IMR-90 (cell line): ENCODE data around the gene ATP1A4. TPM values are rescaled to one million over a fixed set of nuclear protein-coding genes. Genes with fewer than 3 reads are reported as not detected.

ENCODE experiments used
- ATAC-seq: fragments of 200-7000 bp; cut with Tn5 transposase; 2 replicates; pipeline ENCODE4 v1.9.1; 2020; ENCODE audit warnings: low read depth, mild to moderate bottlenecking, moderate library complexity
- BruUV-seq: library from RNA; stranded (reverse); fragments of 400-500 nt; replicated peaks from 2 replicates; lab custom pipeline; 2021; lab: Mats Ljungman, UMichigan
- CTCF ChIA-PET: fragments of 300-600 bp; formaldehyde crosslinking; extraction: SDS; loops from one replicate; lab custom pipeline; 2021; ENCODE audit warnings: antibody characterized with exemption; lab: Yijun Ruan, JAX
- POLR2A ChIA-PET: fragments of 300-600 bp; sonication (Branson Sonifier 250); formaldehyde crosslinking; loops from one replicate; lab custom pipeline; 2022; ENCODE audit warnings: antibody characterized with exemption; ENCODE audit not compliant: unreplicated experiment; lab: Charles Lee
- DNase-seq: peaks from one replicate; pipeline ENCODE4 v3.0.0; 2013
- H2AFZ ChIP-seq: replicated peaks from 2 replicates; pipeline ENCODE3; 2013; ENCODE audit warnings: low read length, mild to moderate bottlenecking; ENCODE audit not compliant: poor library complexity
- H2AK5ac ChIP-seq: 2 replicates; pipeline ENCODE4 v1.6.1; 2013; ENCODE audit warnings: low read depth, low read length, inconsistent platforms
- H2AK9ac ChIP-seq: replicated peaks from 2 replicates; pipeline ENCODE3; 2013; ENCODE audit warnings: mild to moderate bottlenecking, low read depth, low read length, moderate library complexity; ENCODE audit not compliant: poor library complexity
- H2BK120ac ChIP-seq: 2 replicates; pipeline ENCODE4 v1.6.1; 2013; ENCODE audit warnings: low read depth, low read length, inconsistent platforms
- H2BK15ac ChIP-seq: 3 replicates; pipeline ENCODE4 v1.6.1; 2013; ENCODE audit warnings: low read depth, low read length, inconsistent platforms
- H2BK20ac ChIP-seq: 2 replicates; pipeline ENCODE4 v1.6.1; 2013; ENCODE audit warnings: low read depth, mild to moderate bottlenecking, inconsistent platforms, low read length, moderate library complexity
- H2BK5ac ChIP-seq: 2 replicates; pipeline ENCODE4 v1.6.1; 2013; ENCODE audit warnings: mild to moderate bottlenecking, low read depth, low read length, inconsistent platforms; ENCODE audit not compliant: poor library complexity, severe bottlenecking
- H3K14ac ChIP-seq: replicated peaks from 2 replicates; pipeline ENCODE4 v1.6.1; 2013; ENCODE audit warnings: low read depth, low read length, inconsistent platforms
- H3K18ac ChIP-seq: 2 replicates; pipeline ENCODE4 v1.6.1; 2013; ENCODE audit warnings: low read depth, low read length, control low read depth
- H3K23ac ChIP-seq: 2 replicates; pipeline ENCODE4 v1.6.1; 2013; ENCODE audit warnings: low read depth, low read length, inconsistent platforms
- H3K27ac ChIP-seq: 2 replicates; pipeline ENCODE4 v1.5.1; 2013; ENCODE audit warnings: mild to moderate bottlenecking, control low read depth, low read length; ENCODE audit not compliant: insufficient read depth
- H3K27me3 ChIP-seq: 2 replicates; pipeline ENCODE4 v1.6.1; 2013; ENCODE audit warnings: low read length; ENCODE audit not compliant: control insufficient read depth, insufficient read depth
- H3K36me3 ChIP-seq: 2 replicates; pipeline ENCODE4 v1.6.1; 2013; ENCODE audit warnings: low read length, mixed read lengths; ENCODE audit not compliant: control insufficient read depth, insufficient read depth
- H3K4ac ChIP-seq: 2 replicates; pipeline ENCODE4 v1.6.1; 2013; ENCODE audit warnings: low read depth, low read length, inconsistent platforms
- H3K4me1 ChIP-seq: 2 replicates; pipeline ENCODE4 v1.6.1; 2013; ENCODE audit warnings: low read length, mixed read lengths; ENCODE audit not compliant: control insufficient read depth, insufficient read depth
- H3K4me2 ChIP-seq: 2 replicates; pipeline ENCODE4 v1.6.1; 2013; ENCODE audit warnings: low read depth, mild to moderate bottlenecking, control low read depth, low read length, moderate library complexity
- H3K4me3 ChIP-seq: 2 replicates; pipeline ENCODE4 v1.5.1; 2013; ENCODE audit warnings: low read depth, mild to moderate bottlenecking, control low read depth, low read length, moderate library complexity; ENCODE audit not compliant: insufficient read depth
- H3K56ac ChIP-seq: 2 replicates; pipeline ENCODE4 v1.6.1; 2013; ENCODE audit warnings: low read length, inconsistent platforms; ENCODE audit not compliant: insufficient read depth; ENCODE audit errors: extremely low read depth
- H3K79me1 ChIP-seq, 2 experiments: 2 replicates each; pipeline ENCODE4 v1.6.1; 2013; ENCODE audit warnings: low read length in 2 of 2, inconsistent platforms in 1 of 2, low read depth in 1 of 2
- H3K9ac ChIP-seq: 2 replicates; pipeline ENCODE4 v1.6.1; 2013; ENCODE audit warnings: low read depth, low read length, control low read depth
- H3K9me1 ChIP-seq: 2 replicates; pipeline ENCODE4 v1.6.1; 2013; ENCODE audit warnings: low read length, inconsistent platforms; ENCODE audit not compliant: insufficient read depth
- H3K9me3 ChIP-seq: 2 replicates; pipeline ENCODE4 v1.6.1; 2013; ENCODE audit warnings: low read length; ENCODE audit not compliant: control insufficient read depth, insufficient read depth
- H4K20me1 ChIP-seq: 2 replicates; pipeline ENCODE4 v1.6.1; 2013; ENCODE audit warnings: low read length, inconsistent platforms; ENCODE audit not compliant: insufficient read depth
- H4K5ac ChIP-seq: 2 replicates; pipeline ENCODE4 v1.6.1; 2013; ENCODE audit warnings: mild to moderate bottlenecking, low read depth, low read length, control low read depth
- H4K8ac ChIP-seq, 2 experiments: 2 replicates each; pipeline ENCODE4 v1.6.1; 2013; ENCODE audit warnings: low read depth in 2 of 2, low read length in 2 of 2, control low read depth in 1 of 2, inconsistent platforms in 1 of 2
- H4K91ac ChIP-seq: 2 replicates; pipeline ENCODE4 v1.6.1; 2013; ENCODE audit warnings: low read depth, low read length, inconsistent platforms; ENCODE audit not compliant: insufficient read depth
- BHLHE40 ChIP-seq: fragments of 150-350 bp; IDR thresholded peaks from 2 replicates; pipeline ENCODE4 v1.6.1; 2016; ENCODE audit warnings: mild to moderate bottlenecking, low read depth, low read length
- CHD1 ChIP-seq: IDR thresholded peaks from 2 replicates; pipeline ENCODE4 v1.6.1; 2012; ENCODE audit warnings: low read depth, low read length, improper control_type of control experiment
- CTCF ChIP-seq: conservative IDR thresholded peaks from 2 replicates; pipeline ENCODE4 v1.5.1; 2012; ENCODE audit warnings: mild to moderate bottlenecking, low read depth, low read length, improper control_type of control experiment
- FOS ChIP-seq: fragments of 150-350 bp; IDR thresholded peaks from 2 replicates; pipeline ENCODE4 v1.6.1; 2016; ENCODE audit warnings: low read depth, low read length
- MAFK ChIP-seq: IDR thresholded peaks from 2 replicates; pipeline ENCODE4 v1.6.1; 2012; ENCODE audit warnings: low read depth, low read length, improper control_type of control experiment
- MAZ ChIP-seq: IDR thresholded peaks from 2 replicates; pipeline ENCODE4 v1.6.1; 2012; ENCODE audit warnings: low read depth, mild to moderate bottlenecking, low read length, improper control_type of control experiment, moderate library complexity, borderline replicate concordance
- MXI1 ChIP-seq: IDR thresholded peaks from 2 replicates; pipeline ENCODE4 v1.6.1; 2012; ENCODE audit warnings: low read depth, mild to moderate bottlenecking, low read length, moderate library complexity, borderline replicate concordance
- RAD21 ChIP-seq: IDR thresholded peaks from 2 replicates; pipeline ENCODE4 v1.6.1; 2012; ENCODE audit warnings: low read length, improper control_type of control experiment
- RCOR1 ChIP-seq: IDR thresholded peaks from 2 replicates; pipeline ENCODE4 v1.6.1; 2012; ENCODE audit warnings: mild to moderate bottlenecking, low read length, improper control_type of control experiment; ENCODE audit not compliant: insufficient replicate concordance
- RFX5 ChIP-seq: IDR thresholded peaks from 2 replicates; pipeline ENCODE4 v1.8.0; 2012; ENCODE audit warnings: low read depth, mild to moderate bottlenecking, low read length, moderate library complexity
- SMC3 ChIP-seq: fragments of 150-350 bp; IDR thresholded peaks from 2 replicates; pipeline ENCODE4 v1.6.1; 2016; ENCODE audit warnings: low read depth, mild to moderate bottlenecking, antibody characterized with exemption, low read length, moderate library complexity
- WGBS, 2 experiments: methylation state at CpG; one replicate each; pipeline versions ENCODE4 v1.1.5 to v1.1.7; 2013; ENCODE audit warnings: missing lambda C conversion rate in 2 of 2; ENCODE audit not compliant: insufficient read length in 1 of 2; ENCODE audit errors: extremely low coverage in 2 of 2; 5-methylcytosine and 5-hydroxymethylcytosine counted together
- dilution Hi-C: fragments of 300-500 bp; cut with HindIII; formaldehyde crosslinking; loops from one replicate; pipeline ENCODE4 v1.14.3; 2018; ENCODE audit warnings: low sequenced_read_pairs; ENCODE audit not compliant: unreplicated experiment
- in situ Hi-C: fragments of 300-500 bp; cut with MboI; formaldehyde crosslinking; loops from 3 replicates; pipeline ENCODE4 v1.14.3; 2019; ENCODE audit warnings: low sequenced_read_pairs, inconsistent platforms, mixed read lengths
- intact Hi-C: fragments of 100-400 bp; cut with micrococcal nuclease; formaldehyde crosslinking; loops from 2 replicates; pipeline ENCODE4 v1.10.0; 2022
- polyA plus RNA-seq, 3 experiments: library from polyadenylated mRNA; depleted of rRNA; stranded (reverse); fragments of >200 nt; gene quantifications; 2 replicates each; pipeline ENCODE4 v1.2.3, GENCODE V29; 2012; ENCODE audit warnings: low replicate concordance in 1 of 3
- total RNA-seq: library from RNA; depleted of rRNA; stranded (reverse); fragments of >200 nt; gene quantifications from 2 replicates; pipeline ENCODE4 v1.2.3, GENCODE V29; 2012
- TF ChIP-seq, protein P1 (sequence below): fragments of 150-350 bp; IDR thresholded peaks from 2 replicates; pipeline ENCODE4 v1.6.1; 2016; ENCODE audit warnings: low read depth, mild to moderate bottlenecking, low read length, moderate library complexity, borderline replicate concordance
- TF ChIP-seq, protein P2 (sequence below): fragments of 150-350 bp; IDR thresholded peaks from 2 replicates; pipeline ENCODE4 v1.6.1; 2017; ENCODE audit warnings: mild to moderate bottlenecking, antibody characterized with exemption, low read length, low read depth

ATP1A4 gene
- total and polyA plus RNA-seq, 2 of the 4 experiments (the other 2 are of a cell fraction) = not detected

- dilution Hi-C loops = no loop called here
- no peak overlapping the region for H4K91ac ChIP-seq
- ATAC-seq (no peak), DNase-seq (no peak)
- no peak overlapping the region for H2BK20ac ChIP-seq
- intact Hi-C loops = no loop called here
- H4K20me1 ChIP-seq = no peaks in the 10 kb centered on the region
- no peak overlapping the region for H3K9ac ChIP-seq
- H3K23ac ChIP-seq = no peak overlapping the region
- H4K8ac ChIP-seq = no peak overlapping the region
- no peaks in the 10 kb centered on the region for H3K36me3 ChIP-seq
- no peak overlapping the region for H2BK120ac ChIP-seq
- no TSS peak for BruUV-seq
- H2AFZ ChIP-seq = no peak overlapping the region
- no peak overlapping the region for H2AK5ac ChIP-seq
- ChIA-PET POLR2A (no interaction called here), CTCF (interaction anchor here (1.0 kb wide), 1 partner anchor 15 kb away, joined by 3 read pairs; no protein-coding TSS in a partner anchor)
- in situ Hi-C loops = loop anchor here (25.0 kb wide), 1 partner anchor 434 kb away; no protein-coding TSS in a partner anchor
- H2BK15ac ChIP-seq = no peak overlapping the region
- no peak overlapping the region for H3K18ac ChIP-seq
- WGBS, 2 experiments = no CpG with 5 or more reads among the region's 2 CpGs
- H4K5ac ChIP-seq = no peak overlapping the region
- H3K27me3 ChIP-seq = peaks cover 24% of the 10 kb centered on the region
- no peaks in the 10 kb centered on the region for H3K79me1 ChIP-seq
- H3K4me1 ChIP-seq = no peaks in the 10 kb centered on the region
- H3K9me3 ChIP-seq = no peaks in the 10 kb centered on the region
- H2AK9ac ChIP-seq = no peak overlapping the region
- H3K27ac ChIP-seq = no peak overlapping the region
- H3K9me1 ChIP-seq = no peaks in the 10 kb centered on the region
- H3K4ac ChIP-seq = no peak overlapping the region
- H3K4me3 ChIP-seq = no peak overlapping the region
- no peak overlapping the region for H3K14ac ChIP-seq
- TF ChIP-seq BHLHE40 (no peak), CTCF (no peak), MXI1 (no peak), RFX5 (no peak), CHD1 (no peak), RCOR1 (no peak), RAD21 (no peak), FOS (no peak), SMC3 (no peak), MAZ (no peak), MAFK (no peak)
- TF ChIP-seq, protein P1, sequence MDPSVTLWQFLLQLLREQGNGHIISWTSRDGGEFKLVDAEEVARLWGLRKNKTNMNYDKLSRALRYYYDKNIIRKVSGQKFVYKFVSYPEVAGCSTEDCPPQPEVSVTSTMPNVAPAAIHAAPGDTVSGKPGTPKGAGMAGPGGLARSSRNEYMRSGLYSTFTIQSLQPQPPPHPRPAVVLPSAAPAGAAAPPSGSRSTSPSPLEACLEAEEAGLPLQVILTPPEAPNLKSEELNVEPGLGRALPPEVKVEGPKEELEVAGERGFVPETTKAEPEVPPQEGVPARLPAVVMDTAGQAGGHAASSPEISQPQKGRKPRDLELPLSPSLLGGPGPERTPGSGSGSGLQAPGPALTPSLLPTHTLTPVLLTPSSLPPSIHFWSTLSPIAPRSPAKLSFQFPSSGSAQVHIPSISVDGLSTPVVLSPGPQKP = no peak
- TF ChIP-seq, protein P2, sequence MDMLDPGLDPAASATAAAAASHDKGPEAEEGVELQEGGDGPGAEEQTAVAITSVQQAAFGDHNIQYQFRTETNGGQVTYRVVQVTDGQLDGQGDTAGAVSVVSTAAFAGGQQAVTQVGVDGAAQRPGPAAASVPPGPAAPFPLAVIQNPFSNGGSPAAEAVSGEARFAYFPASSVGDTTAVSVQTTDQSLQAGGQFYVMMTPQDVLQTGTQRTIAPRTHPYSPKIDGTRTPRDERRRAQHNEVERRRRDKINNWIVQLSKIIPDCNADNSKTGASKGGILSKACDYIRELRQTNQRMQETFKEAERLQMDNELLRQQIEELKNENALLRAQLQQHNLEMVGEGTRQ = no peak
- H2BK5ac ChIP-seq = no peak overlapping the region
- no peak overlapping the region for H3K56ac ChIP-seq
- H3K4me2 ChIP-seq = no peak overlapping the region
Measured at GRCh38 chr1:160178731-160179130, 27.3 kb downstream of the ATP1A4 start.
